ENCODE measurements around the gene SPATA9. TPM values are rescaled to one million over a fixed set of nuclear protein-coding genes. Genes with fewer than 3 reads are reported as not detected.

Gene SPATA9
- total and polyA plus RNA-seq, 2 donors (not counting 1 experiment from before 2014, with no cell fraction given): not detected

GRCh38 chr5:95668728-95669127 lies 14.1 kb downstream of the SPATA9 start:
- H3K4me2 ChIP-seq (replicated peaks; ENCODE audit: low read depth, low read length, poor library complexity, severe bottlenecking): no peak overlapping the region
- TF ChIP-seq CTCF (IDR thresholded peaks at IDR 0.05) (no peak), EZH2 (IDR thresholded peaks at IDR 0.05; ENCODE audit: borderline replicate concordance, insufficient read depth, low read depth, low read length, poor library complexity, severe bottlenecking) (no peak)
- H3K4me1 Mint-ChIP-seq: no peaks in the 10 kb centered on the region
- intact Hi-C loops (cut with micrococcal nuclease): no loop called here
- no peak overlapping the region for H2AFZ ChIP-seq (ENCODE audit: insufficient read depth, low read depth, low read length, poor library complexity, severe bottlenecking)
- no peak overlapping the region for H3K4me3 Mint-ChIP-seq
- H3K9me3 ChIP-seq (ENCODE audit: control extremely low read depth in 1 of 3, control insufficient read depth in 2 of 3, insufficient read depth in 1 of 3, low read length in 2 of 3): no peaks in the 10 kb centered on the region
- H3K36me3 ChIP-seq (replicated peaks in 1 of 2; ENCODE audit: control extremely low read depth in 1 of 2, control insufficient read depth in 1 of 2, extremely low read depth in 1 of 2, insufficient read depth in 2 of 2, low read length in 1 of 2): no peaks in the 10 kb centered on the region
- no peak overlapping the region for H3K27ac ChIP-seq (ENCODE audit: low read length in 2 of 2)
- DNase-seq: no peak
- no peak overlapping the region for H3K9ac ChIP-seq (ENCODE audit: low read length)
- H3K27me3 Mint-ChIP-seq: no peaks in the 10 kb centered on the region
- no peak for ATAC-seq (ENCODE audit: low read depth)
- ChIA-PET CTCF (interaction anchor here (6.3 kb wide), 1 partner anchor 112 kb away, joined by 79 read pairs; no protein-coding TSS in a partner anchor), POLR2A (no interaction called here)
- H3K27me3 ChIP-seq (replicated peaks in 1 of 4; ENCODE audit: control extremely low read depth in 1 of 4, control insufficient read depth in 3 of 4, insufficient read depth in 4 of 4, low read length in 3 of 4): no peaks in the 10 kb centered on the region
- H3K4me1 ChIP-seq (ENCODE audit: control insufficient read depth in 2 of 2, insufficient read depth in 2 of 2, low read length in 2 of 2): no peaks in the 10 kb centered on the region
- H4K20me1 ChIP-seq (ENCODE audit: control insufficient read depth, insufficient read depth, low read length, poor library complexity, severe bottlenecking): no peaks in the 10 kb centered on the region
- no peaks in the 10 kb centered on the region for H3K79me2 ChIP-seq (ENCODE audit: control insufficient read depth, insufficient read depth, low read length)
- no peak overlapping the region for H3K27ac Mint-ChIP-seq
- WGBS (ENCODE audit: insufficient coverage): no CpG with 5 or more reads among the region's 1 CpG
- H3K9me3 Mint-ChIP-seq (ENCODE audit: insufficient read depth): no peaks in the 10 kb centered on the region
- no peak overlapping the region for H3K4me3 ChIP-seq (ENCODE audit: control extremely low read depth in 1 of 5, extremely low read depth in 1 of 5, insufficient read depth in 1 of 5, low read depth in 2 of 5, low read length in 4 of 5)

- intact Hi-C loops (cut with micrococcal nuclease): no loop called here
Measured at GRCh38 chr5:95668216-95668615, 14.6 kb downstream of the SPATA9 start.

More at GRCh38 chr5:95668216-95668615, 14.6 kb downstream of the SPATA9 start:
- no peak for TF ChIP-seq EZH2 (IDR thresholded peaks at IDR 0.05; ENCODE audit: borderline replicate concordance, insufficient read depth, low read depth, low read length, poor library complexity, severe bottlenecking)
- TF ChIP-seq CTCF (IDR thresholded peaks at IDR 0.05): no peak
- no peak overlapping the region for H3K27ac ChIP-seq (ENCODE audit: low read length in 2 of 2)
- H2AFZ ChIP-seq (ENCODE audit: insufficient read depth, low read depth, low read length, poor library complexity, severe bottlenecking): no peak overlapping the region
- Mint-ChIP-seq H3K4me3 (no peak overlapping the region), H3K27ac (no peak overlapping the region), H3K9me3 (ENCODE audit: insufficient read depth) (no peaks in the 10 kb centered on the region), H3K27me3 (no peaks in the 10 kb centered on the region), H3K4me1 (no peaks in the 10 kb centered on the region)
- H3K4me2 ChIP-seq (replicated peaks; ENCODE audit: low read depth, low read length, poor library complexity, severe bottlenecking): no peak overlapping the region
- ChIA-PET POLR2A (no interaction called here), CTCF (interaction anchor here (6.3 kb wide), 1 partner anchor 112 kb away, joined by 79 read pairs; no protein-coding TSS in a partner anchor)
- no peaks in the 10 kb centered on the region for H4K20me1 ChIP-seq (ENCODE audit: control insufficient read depth, insufficient read depth, low read length, poor library complexity, severe bottlenecking)
- H3K79me2 ChIP-seq (ENCODE audit: control insufficient read depth, insufficient read depth, low read length): no peaks in the 10 kb centered on the region
- ATAC-seq (ENCODE audit: low read depth): no peak
- no peaks in the 10 kb centered on the region for H3K9me3 ChIP-seq (ENCODE audit: control extremely low read depth in 1 of 3, control insufficient read depth in 2 of 3, insufficient read depth in 1 of 3, low read length in 2 of 3)
- no peak overlapping the region for H3K4me3 ChIP-seq (ENCODE audit: control extremely low read depth in 1 of 5, extremely low read depth in 1 of 5, insufficient read depth in 1 of 5, low read depth in 2 of 5, low read length in 4 of 5)
- no peak for DNase-seq
- H3K36me3 ChIP-seq (replicated peaks in 1 of 2; ENCODE audit: control extremely low read depth in 1 of 2, control insufficient read depth in 1 of 2, extremely low read depth in 1 of 2, insufficient read depth in 2 of 2, low read length in 1 of 2): no peaks in the 10 kb centered on the region
- H3K4me1 ChIP-seq (ENCODE audit: control insufficient read depth in 2 of 2, insufficient read depth in 2 of 2, low read length in 2 of 2): no peaks in the 10 kb centered on the region
- H3K27me3 ChIP-seq (replicated peaks in 1 of 4; ENCODE audit: control extremely low read depth in 1 of 4, control insufficient read depth in 3 of 4, insufficient read depth in 4 of 4, low read length in 3 of 4): no peaks in the 10 kb centered on the region
- no peak overlapping the region for H3K9ac ChIP-seq (ENCODE audit: low read length)

Measured in B cell (primary cell).